GM21619 (cell line): ENCODE results near the gene MYH6.

Source experiments
- ATAC-seq: cut with Tn5 transposase; IDR thresholded peaks from one replicate; pipeline ENCODE4 v1.9.1; 2021; ENCODE audit not compliant: unreplicated experiment

MYH6 gene

GRCh38 chr14:23339506-23340268, 68.4 kb downstream of the MYH6 start:
- ATAC-seq, result no peak

- no peak for ATAC-seq
These were observed 72.5 kb downstream of the MYH6 start for GRCh38 chr14:23335623-23336022.
